Measurements from ENCODE around the gene POLN.

DNA sequence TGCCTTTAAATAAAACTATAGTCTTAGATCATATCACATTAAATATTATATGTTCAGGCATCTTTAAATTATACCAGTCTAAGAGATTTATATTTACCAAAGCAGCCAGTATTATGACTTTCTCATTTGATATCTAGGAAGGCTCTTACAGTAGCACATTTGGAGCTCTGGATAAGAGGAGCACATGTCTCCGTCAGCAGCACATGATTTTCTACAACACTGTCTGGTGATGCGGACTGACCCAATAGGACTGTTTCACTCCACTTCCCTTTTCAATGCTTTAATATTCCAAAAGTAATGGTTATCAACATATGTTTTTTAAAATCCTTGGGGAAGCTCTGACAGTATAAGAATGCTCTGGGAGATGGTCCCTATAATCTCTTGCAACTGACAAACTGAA lies 61.5 kb downstream of the POLN start:
- TF ChIP-seq, protein P1, sequence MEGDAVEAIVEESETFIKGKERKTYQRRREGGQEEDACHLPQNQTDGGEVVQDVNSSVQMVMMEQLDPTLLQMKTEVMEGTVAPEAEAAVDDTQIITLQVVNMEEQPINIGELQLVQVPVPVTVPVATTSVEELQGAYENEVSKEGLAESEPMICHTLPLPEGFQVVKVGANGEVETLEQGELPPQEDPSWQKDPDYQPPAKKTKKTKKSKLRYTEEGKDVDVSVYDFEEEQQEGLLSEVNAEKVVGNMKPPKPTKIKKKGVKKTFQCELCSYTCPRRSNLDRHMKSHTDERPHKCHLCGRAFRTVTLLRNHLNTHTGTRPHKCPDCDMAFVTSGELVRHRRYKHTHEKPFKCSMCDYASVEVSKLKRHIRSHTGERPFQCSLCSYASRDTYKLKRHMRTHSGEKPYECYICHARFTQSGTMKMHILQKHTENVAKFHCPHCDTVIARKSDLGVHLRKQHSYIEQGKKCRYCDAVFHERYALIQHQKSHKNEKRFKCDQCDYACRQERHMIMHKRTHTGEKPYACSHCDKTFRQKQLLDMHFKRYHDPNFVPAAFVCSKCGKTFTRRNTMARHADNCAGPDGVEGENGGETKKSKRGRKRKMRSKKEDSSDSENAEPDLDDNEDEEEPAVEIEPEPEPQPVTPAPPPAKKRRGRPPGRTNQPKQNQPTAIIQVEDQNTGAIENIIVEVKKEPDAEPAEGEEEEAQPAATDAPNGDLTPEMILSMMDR (IDR thresholded peaks at IDR 0.05): no peak
- TF ChIP-seq POLR2A (IDR thresholded peaks at IDR 0.05): no peak
